Endodermal cell (in vitro differentiated cells): ENCODE results near the gene RYR3. TPM values are rescaled to one million over a fixed set of nuclear protein-coding genes. Genes with fewer than 3 reads are reported as not detected.
A peak's percentile ranks its signal among the peaks of the same experiment; 100 is the strongest.

Experiments used
- DNase-seq: peaks from one replicate; pipeline ENCODE4 v3.0.0-alpha.2; 2017
- H3K27ac ChIP-seq: 2 replicates; pipeline ENCODE4 v1.5.1; 2013; ENCODE audit warnings: mild to moderate bottlenecking, low read depth, low read length, moderate library complexity
- H3K27me3 ChIP-seq: 2 replicates; pipeline ENCODE4 v1.6.1; 2013; ENCODE audit warnings: mild to moderate bottlenecking, low read length, moderate library complexity; ENCODE audit not compliant: insufficient read depth, control insufficient read depth, poor library complexity, severe bottlenecking
- H3K36me3 ChIP-seq: 2 replicates; pipeline ENCODE4 v1.7.0; 2013; ENCODE audit warnings: mild to moderate bottlenecking, low read length, moderate library complexity; ENCODE audit not compliant: control insufficient read depth, insufficient read depth
- H3K4me1 ChIP-seq: one replicate; pipeline ENCODE4 v1.7.0; 2013; ENCODE audit warnings: low read length; ENCODE audit not compliant: control insufficient read depth, insufficient read depth
- H3K4me3 ChIP-seq: 2 replicates; pipeline ENCODE4 v1.5.1; 2013; ENCODE audit warnings: mild to moderate bottlenecking, low read length, moderate library complexity
- H3K9ac ChIP-seq: 2 replicates; pipeline ENCODE4 v1.6.1; 2013; ENCODE audit warnings: mild to moderate bottlenecking, low read length, moderate library complexity; ENCODE audit not compliant: poor library complexity, severe bottlenecking; ENCODE audit errors: extremely low read depth
- H3K9me3 ChIP-seq: 2 replicates; pipeline ENCODE4 v1.6.1; 2013; ENCODE audit warnings: mild to moderate bottlenecking, low read length, moderate library complexity; ENCODE audit not compliant: control insufficient read depth
- H3K27ac Mint-ChIP-seq: 2 replicates; pipeline ENCODE4 v1.8.0; 2020; ENCODE audit warnings: mixed read lengths
- H3K27me3 Mint-ChIP-seq: 2 replicates; pipeline ENCODE4 v1.8.0; 2021; ENCODE audit warnings: mild to moderate bottlenecking, mixed read lengths; ENCODE audit not compliant: insufficient read depth
- H3K36me3 Mint-ChIP-seq: 2 replicates; pipeline ENCODE4 v1.8.0; 2020; ENCODE audit warnings: low read depth, mixed read lengths
- H3K4me1 Mint-ChIP-seq: 2 replicates; pipeline ENCODE4 v1.8.0; 2020; ENCODE audit warnings: mixed read lengths
- H3K4me3 Mint-ChIP-seq: 2 replicates; pipeline ENCODE4 v1.8.0; 2020; ENCODE audit warnings: mild to moderate bottlenecking, moderate library complexity, mixed read lengths
- H3K9me3 Mint-ChIP-seq: 2 replicates; pipeline ENCODE4 v1.8.0; 2020; ENCODE audit warnings: mild to moderate bottlenecking, mixed read lengths
- CTCF ChIP-seq: fragments of 200-600 bp; sonication (generic); conservative IDR thresholded peaks from 2 replicates; pipeline ENCODE4 v1.5.0; 2021; ENCODE audit warnings: antibody characterized with exemption, mild to moderate bottlenecking
- WGBS, 2 experiments: methylation state at CpG; one replicate each; pipeline versions ENCODE4 v1.1.5 to v1.1.7; 2013; ENCODE audit warnings: missing lambda C conversion rate in 2 of 2, mixed read lengths in 1 of 2; ENCODE audit not compliant: insufficient coverage in 1 of 2, insufficient read length in 1 of 2; 5-methylcytosine and 5-hydroxymethylcytosine counted together
- total RNA-seq, 2 donors: library from RNA; stranded (reverse); fragmentation: NEBNext Ultra II Directional in 1 of 2; extraction: Animal tissue kit (Norgen Biotek cat#: 25700) in 1 of 2; gene quantifications; 2 replicates in 1 of 2; 3 replicates in 1 of 2; pipeline ENCODE4 v1.2.1, GENCODE V29; 2021

RYR3 gene
- total RNA-seq, 2 donors from 2014 or later: 0.71 to 1.4 TPM

GRCh38 chr15:33908406-33908805, 597.6 kb downstream of the RYR3 start:
- no peak for TF ChIP-seq CTCF
- Mint-ChIP-seq H3K27me3 (no peaks in the 10 kb centered on the region), H3K36me3 (no peaks in the 10 kb centered on the region), H3K9me3 (no peaks in the 10 kb centered on the region), H3K4me1 (peaks cover 41% of the 10 kb centered on the region), H3K4me3 (no peak overlapping the region), H3K27ac (no peak overlapping the region)
- no peaks in the 10 kb centered on the region for H3K36me3 ChIP-seq
- H3K9me3 ChIP-seq: no peaks in the 10 kb centered on the region
- H3K4me1 ChIP-seq: peaks cover 22% of the 10 kb centered on the region
- no peak overlapping the region for H3K9ac ChIP-seq
- 92% methylated on average over 3 of the region's 3 CpGs; no CpG with 5 or more reads in 1 of the 2 experiments for WGBS, 2 experiments
- H3K27me3 ChIP-seq: no peaks in the 10 kb centered on the region
- H3K4me3 ChIP-seq: no peak overlapping the region
- no peak for DNase-seq
- no peak overlapping the region for H3K27ac ChIP-seq

GRCh38 chr15:33910741-33911140, 600.0 kb downstream of the RYR3 start:
- Histone ChIP-seq H3K9me3 (no peaks in the 10 kb centered on the region), H3K27me3 (no peaks in the 10 kb centered on the region), H3K4me1 (peaks cover 26% of the 10 kb centered on the region), H3K27ac (no peak overlapping the region), H3K4me3 (peak overlapping the region; percentile 2), H3K36me3 (no peaks in the 10 kb centered on the region), H3K9ac (no peak overlapping the region)
- no peak overlapping the region for H3K27ac Mint-ChIP-seq
- no peaks in the 10 kb centered on the region for H3K36me3 Mint-ChIP-seq
- WGBS, 2 experiments: 93 to 100% methylated on average over 1 to 3 of the region's 3 CpGs
- no peaks in the 10 kb centered on the region for H3K9me3 Mint-ChIP-seq
- TF ChIP-seq CTCF: no peak
- H3K4me3 Mint-ChIP-seq: no peak overlapping the region
- DNase-seq: no peak
- peaks cover 50% of the 10 kb centered on the region for H3K4me1 Mint-ChIP-seq
- no peaks in the 10 kb centered on the region for H3K27me3 Mint-ChIP-seq

- H3K4me3 ChIP-seq: no peak overlapping the region
- H3K4me1 Mint-ChIP-seq: peaks cover 53% of the 10 kb centered on the region
- H3K9ac ChIP-seq: no peak overlapping the region
- H3K4me3 Mint-ChIP-seq: no peak overlapping the region
- no peaks in the 10 kb centered on the region for H3K36me3 Mint-ChIP-seq
- H3K36me3 ChIP-seq: no peaks in the 10 kb centered on the region
- H3K27me3 Mint-ChIP-seq: no peaks in the 10 kb centered on the region
- no peaks in the 10 kb centered on the region for H3K9me3 Mint-ChIP-seq
- H3K9me3 ChIP-seq: no peaks in the 10 kb centered on the region
- H3K27ac Mint-ChIP-seq: no peak overlapping the region
- peaks cover 22% of the 10 kb centered on the region for H3K4me1 ChIP-seq
- H3K27me3 ChIP-seq: no peaks in the 10 kb centered on the region
- no peak for TF ChIP-seq CTCF
- no peak for DNase-seq
- H3K27ac ChIP-seq: no peak overlapping the region
Measured at GRCh38 chr15:33912326-33912725, 601.6 kb downstream of the RYR3 start.
